ENCODE results near the gene GALNS. TPM values are rescaled to one million over a fixed set of nuclear protein-coding genes. Genes with fewer than 3 reads are reported as not detected.
A peak's percentile ranks its signal among the peaks of the same experiment; 100 is the strongest.
"Not testable (repeated sequence)": the region's sequence is repeated elsewhere in the genome, so short reads cannot be mapped to it uniquely, and the experiment has no call there.

GALNS gene
- total RNA-seq, 1 donor from 2014 or later = 14.6 TPM

DNA sequence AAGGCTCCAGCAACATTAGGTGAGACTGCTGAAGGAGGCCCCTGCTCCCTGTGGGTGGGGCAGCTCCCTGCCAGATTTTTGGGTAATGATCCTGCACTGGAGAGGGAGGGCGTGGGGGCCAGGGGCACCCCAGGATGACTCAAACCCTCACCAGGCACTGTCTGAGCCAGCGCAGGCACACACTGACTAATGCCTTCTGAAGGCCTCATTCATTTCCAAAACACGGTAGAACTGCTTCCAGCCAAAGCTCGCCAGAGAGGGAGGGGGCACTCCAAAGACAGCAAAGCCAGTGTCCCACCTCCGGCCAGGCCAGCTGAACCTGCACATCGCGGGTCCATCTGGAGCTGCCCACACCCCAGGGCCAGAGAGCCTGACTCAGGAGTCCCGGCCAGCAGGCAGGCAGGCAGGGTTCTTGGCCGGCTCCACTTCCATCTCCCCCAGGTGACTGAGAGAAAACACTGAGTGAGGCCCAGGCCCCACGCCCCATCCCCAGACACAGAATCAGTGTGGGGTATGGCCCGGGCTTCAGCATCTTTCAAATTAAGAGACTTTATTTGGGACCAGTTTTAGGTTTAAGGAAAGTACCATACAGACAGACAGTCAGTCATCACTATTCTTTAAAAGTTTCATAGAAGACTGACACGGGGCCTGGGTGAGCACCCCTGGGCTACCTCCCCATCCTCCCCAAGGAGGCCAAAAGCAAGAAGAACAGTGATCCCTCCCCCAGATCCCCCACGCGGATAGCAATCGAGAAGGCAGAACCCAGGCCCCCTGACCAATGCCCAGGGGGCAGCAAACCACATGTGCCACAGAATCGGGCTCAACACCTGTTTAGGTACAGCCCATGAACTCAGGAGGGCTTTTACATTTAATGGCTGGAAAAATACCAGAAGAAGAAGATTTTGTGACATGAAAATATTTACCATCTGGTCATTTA, 74.0 kb downstream of the GALNS start:
- intact Hi-C loops (cut with micrococcal nuclease) = no loop called here
- no peak for ATAC-seq
- no peak for DNase-seq

DNA sequence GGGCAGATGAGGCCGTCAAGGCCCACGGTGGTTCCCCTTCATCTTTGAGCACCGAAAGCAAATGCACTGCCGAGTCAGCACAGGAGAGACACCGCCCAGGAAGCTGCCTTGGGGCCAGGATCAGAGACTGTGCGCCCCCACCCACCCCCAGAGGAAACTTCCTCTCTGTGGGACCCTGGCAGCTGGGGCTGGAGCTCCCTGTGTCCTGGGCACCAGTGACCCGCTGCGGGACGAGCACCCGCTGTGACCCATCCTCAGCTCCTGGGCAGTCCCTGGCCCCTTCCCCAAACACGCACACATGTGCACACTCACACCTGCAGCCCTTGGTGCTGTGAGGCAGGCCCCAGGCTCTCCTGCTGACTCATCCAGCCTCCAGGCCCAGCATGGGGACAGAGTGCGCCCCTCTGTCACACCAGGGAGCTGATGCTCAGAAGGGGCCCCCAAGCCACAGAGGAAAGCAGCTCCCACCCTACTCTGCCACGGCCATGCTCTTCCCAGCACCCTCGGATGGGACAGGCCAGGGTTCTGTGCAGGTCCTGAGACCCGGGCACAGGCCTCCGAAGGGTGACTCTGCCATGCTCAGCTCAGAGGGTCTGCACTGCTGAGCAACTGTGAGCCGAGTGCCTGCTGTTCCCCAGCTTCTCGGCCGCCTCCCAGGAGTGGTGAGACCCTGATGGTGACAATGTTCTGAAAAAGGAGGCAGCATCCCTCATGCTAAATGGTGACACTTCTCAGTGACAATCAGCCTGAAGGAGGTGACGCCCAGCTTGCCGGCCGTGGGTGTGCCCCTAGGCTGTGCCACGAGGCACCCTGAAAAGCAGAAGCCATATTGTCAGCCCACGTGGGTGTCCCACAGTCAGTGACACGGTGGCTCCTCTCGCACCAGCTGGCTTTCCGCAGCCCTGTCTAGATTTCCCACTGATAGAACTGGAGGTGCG, 75.3 kb downstream of the GALNS start:
- DNase-seq = peak; percentile 60
- ATAC-seq = peak; percentile 9
- intact Hi-C loops (cut with micrococcal nuclease) = no loop called here

DNA sequence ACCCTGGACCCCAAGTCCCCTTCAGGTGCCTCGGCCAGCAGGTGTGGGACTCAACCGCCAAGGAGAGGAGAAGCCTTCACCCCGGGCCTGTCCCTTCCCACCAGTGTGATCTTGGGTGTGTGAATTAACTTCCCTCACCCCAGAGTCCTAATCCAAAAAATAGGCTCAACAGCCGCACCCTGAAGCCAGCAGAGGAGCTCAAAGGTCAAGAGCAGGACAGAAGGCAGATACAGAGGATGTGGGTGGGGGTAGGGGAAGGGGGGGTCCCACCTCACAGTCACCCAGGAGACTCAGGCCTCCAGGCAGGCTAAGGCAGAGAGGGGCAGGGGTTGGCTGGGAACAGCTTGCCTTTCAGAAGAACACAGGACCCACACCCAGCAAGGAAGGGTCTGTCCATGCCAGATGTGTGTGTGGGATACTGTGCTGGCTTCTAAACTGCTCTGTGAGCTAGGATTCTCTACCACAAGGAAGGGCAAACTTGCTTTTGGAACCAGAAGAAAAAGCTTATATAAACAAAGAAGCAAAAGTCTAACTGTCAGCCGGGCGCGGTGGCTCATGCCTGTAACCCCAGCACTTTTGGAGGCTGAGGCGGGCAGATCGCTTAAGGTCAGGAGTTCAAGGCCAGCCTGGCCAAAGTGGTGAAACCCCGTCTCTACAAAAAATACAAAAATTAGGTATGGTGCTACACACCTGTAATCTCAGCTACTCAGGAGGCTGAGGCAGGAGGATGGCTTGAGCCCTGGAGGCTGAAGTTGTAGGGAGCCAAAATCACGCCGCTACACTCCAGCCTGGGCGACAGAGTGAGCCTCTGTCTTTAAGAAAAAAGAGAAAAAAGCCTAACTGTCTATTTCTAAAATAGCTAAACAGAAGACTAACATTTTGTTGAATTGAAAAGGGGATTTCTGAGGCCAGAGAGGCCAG, 76.3 kb downstream of the GALNS start:
- no peak for ATAC-seq
- DNase-seq = no peak
- intact Hi-C loops (cut with micrococcal nuclease) = no loop called here

DNA sequence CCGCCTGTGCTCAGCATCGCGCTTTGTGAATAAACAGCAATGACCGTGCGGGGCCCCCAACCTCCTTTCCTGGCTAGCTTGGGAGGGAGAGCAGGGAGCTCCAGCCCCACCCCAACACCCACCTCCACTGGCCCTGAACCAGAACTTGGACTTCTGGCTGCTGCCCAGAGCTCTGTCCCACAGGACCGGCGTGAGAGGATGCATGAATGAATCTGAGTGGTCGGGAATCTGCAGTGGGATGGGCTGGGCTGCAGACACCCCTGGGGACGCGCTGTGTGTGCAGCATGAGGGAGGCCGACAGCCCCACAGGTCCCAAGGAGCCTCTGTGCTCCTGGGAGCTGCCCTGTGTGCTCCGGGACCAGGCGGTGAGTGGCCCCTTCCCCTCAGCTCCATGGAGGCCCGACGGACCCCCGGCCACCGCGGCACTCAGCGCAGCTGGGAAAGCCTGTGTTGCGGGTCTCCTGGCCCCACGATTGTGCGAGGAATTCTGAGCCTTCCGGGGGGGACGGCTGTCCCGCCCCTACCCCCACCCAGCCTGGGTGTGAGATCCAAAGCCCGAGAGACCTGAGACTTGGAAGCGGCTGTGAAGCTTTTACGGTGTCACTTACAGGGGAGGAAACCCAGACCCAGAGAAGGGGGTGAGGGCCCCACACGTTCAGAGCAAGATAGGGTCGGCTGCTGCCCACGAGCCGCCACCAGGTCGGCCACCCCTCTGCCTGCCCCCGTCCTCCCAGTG, 77.2 kb downstream of the GALNS start:
- DNase-seq = peak; percentile 75
- ATAC-seq = peak; percentile 40
- intact Hi-C loops (cut with micrococcal nuclease) = no loop called here

DNA sequence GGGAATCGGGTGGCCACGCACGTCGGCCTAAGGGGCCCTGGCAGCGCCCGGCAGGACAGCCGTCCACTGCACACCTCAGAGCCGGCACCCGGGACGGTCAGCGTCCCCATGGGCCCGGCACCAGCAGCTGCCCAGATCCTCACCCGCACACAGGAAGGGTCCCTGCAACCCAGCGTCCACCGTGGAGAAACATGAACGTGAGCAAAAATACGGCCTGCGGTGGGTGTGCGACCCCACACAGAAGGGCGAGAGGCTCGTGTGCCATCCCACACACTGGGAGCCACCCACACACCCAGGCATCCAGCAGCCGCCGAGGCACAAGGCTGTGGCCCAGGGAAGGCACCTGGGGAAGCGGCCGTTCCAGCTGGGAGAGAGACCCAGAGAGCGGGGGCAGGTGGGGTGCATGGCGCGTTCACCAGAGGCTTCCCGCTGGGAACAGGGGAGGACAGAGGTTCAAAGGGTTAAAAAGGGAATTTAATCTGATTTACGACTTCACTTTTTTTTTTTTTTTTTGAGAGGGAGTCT, 78.1 kb downstream of the GALNS start:
- no peak for ATAC-seq
- intact Hi-C loops (cut with micrococcal nuclease) = no loop called here
- DNase-seq = no peak

DNA sequence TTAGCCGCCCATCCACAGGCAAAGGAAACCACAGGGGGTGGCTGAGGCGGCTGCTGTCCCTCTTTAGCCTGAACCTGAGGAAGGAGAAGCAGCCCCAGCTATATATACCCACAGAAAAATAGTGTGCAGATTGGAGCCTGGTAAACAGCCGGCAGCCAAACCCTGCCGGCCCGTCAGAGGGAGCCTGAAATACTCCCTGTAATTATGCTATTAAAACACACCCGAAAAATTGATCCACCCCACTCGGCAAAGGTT, 78.5 kb downstream of the GALNS start:
- intact Hi-C loops (cut with micrococcal nuclease) = no loop called here
- DNase-seq (no peak), ATAC-seq (no peak)

DNA sequence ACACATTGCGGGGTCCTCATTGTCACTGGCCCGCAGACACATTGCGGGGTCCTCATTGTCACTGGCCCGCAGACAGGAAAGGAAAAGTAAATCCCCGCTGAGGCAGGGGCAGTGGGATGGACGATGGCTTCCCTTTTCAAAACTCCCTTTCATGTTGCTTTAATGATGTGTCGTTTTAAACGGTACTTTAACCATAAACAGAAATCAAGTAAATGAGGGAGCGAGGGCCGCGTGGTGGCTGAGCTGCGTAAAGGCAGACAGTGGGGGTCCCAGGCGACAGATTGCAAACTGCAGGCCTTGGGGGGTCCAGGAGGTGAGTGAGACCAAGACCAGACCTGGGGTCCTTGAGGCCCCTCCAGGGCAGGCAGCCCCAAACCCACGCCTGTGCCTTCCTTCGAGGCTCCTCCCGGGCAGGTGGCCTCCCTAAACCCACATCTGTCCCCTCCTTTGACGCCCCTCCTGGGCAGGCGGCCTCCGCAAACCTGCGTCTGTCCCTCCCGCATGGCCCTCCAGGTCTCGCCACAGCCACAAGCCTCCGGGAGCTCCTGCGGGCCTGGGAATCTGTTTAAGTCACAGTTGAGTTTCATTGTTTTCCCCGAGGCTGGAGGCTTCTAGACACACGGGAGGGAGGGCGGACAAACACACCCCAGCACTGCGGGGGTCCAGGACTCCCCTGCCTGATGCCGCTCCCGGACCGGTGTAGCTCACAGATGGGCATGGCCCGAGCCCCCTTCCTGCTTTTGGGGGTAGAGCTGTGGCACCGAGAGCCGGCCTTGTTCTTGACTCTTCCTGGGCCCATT, 79.1 kb downstream of the GALNS start:
- DNase-seq = no peak
- intact Hi-C loops (cut with micrococcal nuclease) = no loop called here
- no peak for ATAC-seq

DNA sequence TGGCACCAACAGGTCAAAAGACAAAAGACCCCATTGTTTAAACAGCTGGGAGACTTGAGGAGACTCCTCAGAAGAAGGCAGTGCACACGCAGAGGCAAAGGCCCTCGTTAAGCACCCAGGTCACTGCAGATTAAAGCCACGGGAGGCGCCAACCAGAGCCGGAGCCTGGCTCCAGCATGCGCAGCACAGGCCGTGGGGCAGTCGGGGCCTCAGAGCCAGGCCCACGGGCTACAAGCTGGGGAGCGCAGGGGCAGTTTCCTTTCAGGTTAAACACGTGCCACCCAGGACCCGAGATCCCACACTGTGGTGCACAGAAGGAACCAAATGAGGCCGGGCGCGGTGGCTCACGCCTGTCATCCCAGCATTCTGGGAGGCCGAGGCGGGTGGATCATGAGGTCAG, 80.9 kb downstream of the GALNS start:
- no peak for ATAC-seq
- intact Hi-C loops (cut with micrococcal nuclease) = no loop called here
- DNase-seq = no peak

DNA sequence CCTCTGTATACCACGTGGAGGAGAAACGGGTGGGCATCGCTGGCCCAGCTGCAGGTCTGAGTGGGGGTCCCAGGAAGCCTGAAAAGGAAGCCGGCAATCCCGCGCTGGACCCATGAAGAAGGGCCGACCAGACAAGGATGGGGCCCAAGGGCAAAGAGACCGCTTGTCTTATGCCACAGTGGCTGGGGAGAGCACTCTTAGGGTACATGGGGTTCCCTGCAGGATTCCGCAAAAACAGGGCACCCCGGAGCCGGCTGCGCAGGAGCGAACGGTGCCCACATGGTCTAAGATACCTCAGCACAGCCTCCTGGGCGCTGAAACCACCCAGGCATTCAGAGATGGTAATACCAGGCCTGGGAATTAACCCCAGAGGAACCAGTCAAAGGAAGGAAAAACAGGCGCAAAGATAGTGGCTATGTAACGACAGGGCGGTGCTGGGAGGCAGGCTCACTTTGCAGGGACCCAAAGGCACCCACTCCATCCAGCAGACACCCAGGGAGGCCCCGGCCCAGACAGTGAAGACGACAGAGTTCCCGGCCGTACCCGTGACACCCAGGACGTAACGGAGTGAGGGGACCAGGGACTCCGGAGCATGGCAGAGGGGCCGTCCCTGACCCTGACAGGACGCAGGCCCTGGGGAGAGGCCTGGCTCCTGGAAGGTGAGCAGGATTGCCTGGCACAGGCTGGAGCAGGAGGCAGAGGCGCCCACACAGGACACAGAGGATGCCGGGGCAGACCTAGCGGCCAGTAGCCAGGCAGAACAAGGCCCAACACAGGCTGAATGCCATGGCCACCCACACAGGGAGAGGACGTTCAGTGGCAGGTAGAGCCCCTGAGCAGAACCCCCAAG, 82.0 kb downstream of the GALNS start:
- no peak for DNase-seq
- no peak for ATAC-seq
- intact Hi-C loops (cut with micrococcal nuclease) = no loop called here

DNA sequence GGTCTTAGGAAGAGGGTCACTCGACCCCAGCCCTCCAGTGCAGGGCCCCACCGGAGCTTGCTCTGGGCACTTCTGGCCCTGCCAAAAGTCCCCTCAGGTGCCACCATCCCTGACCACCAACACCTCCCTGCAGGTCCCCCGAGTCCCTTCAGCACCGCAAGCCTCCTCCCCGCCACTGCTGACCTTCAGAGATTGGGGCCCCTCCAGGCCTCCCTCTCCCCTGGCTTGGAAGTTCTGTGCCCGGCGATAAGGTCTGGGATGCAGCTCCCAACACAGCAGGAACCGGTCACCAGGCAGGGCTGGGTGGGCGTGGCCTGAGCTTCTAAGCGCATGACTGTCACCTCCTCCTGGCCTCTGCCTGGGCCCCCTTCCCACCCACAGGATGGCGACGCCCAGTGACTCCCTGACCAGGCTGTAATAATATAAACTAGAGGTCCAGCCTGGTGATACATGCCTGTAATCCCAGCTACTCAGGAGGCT, 82.9 kb downstream of the GALNS start:
- peak; percentile 77 for DNase-seq
- intact Hi-C loops (cut with micrococcal nuclease) = no loop called here
- peak; percentile 48 for ATAC-seq

DNA sequence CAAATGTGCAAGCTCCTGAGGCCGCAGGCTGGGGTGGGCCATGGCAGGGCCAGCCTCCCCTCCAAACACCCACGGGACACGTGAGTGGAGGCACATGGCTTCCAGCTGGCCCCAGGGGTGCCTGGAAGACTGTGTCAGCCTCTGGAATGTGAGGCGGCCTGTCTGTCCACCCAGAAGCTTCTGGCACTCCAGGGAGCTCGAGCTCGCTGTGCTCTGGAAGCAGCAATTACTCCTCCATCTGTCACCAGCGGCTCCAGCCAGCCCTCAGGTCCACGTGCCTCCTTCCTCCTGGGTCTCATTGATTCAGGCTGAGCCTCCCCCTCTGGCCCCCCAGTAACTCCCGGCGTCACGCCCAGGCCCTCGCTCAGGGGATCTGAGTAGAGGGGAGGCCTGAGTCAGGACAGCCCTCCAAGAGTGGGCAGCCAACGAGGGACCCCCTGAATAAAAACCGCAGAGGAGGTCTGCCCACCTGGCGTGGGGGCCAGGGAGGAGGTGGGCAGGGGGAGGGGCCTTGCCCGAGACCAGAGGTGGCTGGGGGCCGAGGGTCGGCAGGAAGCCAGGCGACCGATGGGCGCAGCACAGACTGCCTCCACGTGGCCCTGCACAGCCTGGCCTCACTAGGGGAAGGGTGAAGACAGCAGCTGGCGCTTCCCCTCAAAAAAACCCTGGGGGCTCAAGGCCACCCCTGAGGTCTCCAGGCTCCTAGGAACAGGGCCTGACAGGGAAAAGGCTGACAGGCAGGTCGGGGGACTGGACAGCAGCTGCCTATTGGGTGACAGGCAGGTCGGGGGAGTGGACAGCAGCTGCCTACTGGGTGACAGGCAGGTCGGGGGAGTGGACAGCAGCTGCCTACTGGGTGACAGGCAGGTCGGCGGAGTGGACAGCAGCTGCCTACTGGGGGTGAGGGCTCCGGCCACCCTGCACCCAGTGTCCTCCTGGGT, 83.6 kb downstream of the GALNS start:
- intact Hi-C loops (cut with micrococcal nuclease) = no loop called here
- peak; percentile 60 for ATAC-seq
- DNase-seq = peak; percentile 65

DNA sequence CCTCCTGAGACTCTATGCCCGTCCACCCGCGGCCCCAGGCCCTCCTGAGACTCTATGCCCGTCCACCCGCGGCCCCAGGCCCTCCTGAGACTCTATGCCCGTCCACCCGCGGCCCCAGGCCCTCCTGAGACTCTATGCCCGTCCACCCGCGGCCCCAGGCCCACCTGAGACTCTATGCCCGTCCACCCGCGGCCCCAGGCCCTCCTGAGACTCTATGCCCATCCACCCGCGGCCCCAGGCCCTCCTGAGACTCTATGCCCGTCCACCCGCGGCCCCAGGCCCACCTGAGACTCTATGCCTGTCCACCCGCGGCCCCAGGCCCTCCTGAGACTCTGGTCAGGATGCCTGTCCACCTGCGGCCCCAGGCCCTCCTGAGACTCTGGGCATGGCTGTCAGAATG, 85.0 kb downstream of the GALNS start:
- DNase-seq; intact Hi-C loops (cut with micrococcal nuclease); ATAC-seq: not testable (repeated sequence)

DNA sequence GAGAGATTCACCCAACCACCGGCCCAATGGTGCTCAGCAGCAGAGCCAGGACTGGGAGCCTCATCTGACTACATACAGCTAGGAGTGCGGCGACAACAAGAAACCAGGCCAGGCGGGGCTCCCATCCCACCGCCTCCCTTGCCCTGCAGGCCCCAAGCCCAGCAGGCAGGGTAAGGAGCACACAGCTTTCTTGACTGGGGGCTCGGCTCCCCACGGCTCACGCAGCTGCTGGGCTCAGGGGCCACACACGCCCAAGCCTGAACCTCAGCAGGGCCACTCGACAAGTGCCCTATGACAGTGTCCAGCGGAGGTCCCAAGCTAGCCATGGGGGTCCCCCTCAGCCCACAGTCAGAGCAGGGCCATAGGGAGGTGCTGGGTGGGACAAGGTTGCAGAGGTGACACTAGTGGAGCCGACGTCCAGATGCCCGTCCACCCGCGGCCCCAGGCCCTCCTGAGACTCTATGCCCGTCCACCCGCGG, 85.4 kb downstream of the GALNS start:
- DNase-seq = no peak
- intact Hi-C loops (cut with micrococcal nuclease) = no loop called here
- no peak for ATAC-seq

DNA sequence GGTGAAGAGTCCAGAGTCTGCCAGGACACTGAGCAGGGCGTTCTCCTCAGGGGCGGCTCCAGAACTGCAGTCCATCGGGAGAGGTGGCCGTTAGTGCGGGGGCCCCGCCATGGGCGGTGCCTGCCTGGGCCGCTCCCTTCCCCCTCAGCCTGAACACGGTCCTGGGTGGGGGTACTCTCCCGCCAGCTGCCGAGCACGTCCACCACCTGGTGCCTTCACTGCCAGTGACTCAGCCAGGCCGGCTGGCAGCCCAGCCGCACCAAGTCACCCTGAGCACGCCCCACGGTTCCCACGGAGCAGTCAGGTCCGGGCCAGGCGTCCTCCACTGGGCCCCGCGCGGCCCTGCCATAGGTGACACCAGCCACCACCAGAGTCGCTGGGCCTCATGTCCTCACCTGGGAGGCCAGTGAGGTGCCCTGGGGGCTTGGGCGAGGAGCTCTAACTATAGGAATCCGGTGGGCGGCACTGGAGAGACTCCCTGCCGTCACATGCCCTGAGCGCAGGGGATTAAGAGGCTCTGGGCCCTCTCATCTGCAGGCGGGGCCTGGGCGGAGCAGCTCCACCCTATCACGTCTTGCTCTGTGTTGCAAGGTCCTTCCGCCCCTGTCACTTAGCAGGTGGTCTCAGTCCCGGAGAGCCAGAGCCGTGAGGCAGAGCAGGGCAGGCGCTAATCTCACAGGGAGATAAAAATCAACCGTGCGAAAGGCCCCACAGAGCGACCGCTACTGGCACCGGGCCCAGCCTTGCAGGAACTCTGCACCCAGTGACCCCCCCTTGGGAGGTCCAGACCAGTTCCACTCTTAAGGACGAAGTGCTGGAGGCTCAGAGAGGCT, 86.1 kb downstream of the GALNS start:
- intact Hi-C loops (cut with micrococcal nuclease) = no loop called here
- DNase-seq = peak; percentile 69
- peak; percentile 18 for ATAC-seq

Measured in left ventricle myocardium superior (tissue), 1 donor.